ENCODE measurements around the gene KAZN.

DNA sequence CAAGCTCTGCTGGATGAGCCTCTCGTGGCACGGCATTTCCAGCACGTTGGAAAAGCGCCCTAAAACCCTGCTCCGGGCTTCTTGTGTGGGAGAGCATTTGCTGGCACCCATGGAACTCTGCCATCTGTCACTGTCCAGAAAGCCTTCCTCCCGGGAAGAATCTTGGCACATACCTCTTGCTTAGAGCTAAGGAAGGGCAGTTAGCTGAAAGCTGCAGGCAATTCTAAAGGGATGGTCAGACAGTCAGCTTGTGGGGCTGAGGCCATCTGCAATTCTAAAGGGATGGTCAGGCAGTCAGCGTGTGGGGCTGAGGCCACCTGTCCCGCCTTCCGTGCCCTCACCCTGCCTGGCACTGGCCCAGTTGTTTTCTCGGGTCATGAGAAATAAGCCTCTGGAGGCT is 416.0 kb downstream of the KAZN start:
- TF ChIP-seq, protein P1, sequence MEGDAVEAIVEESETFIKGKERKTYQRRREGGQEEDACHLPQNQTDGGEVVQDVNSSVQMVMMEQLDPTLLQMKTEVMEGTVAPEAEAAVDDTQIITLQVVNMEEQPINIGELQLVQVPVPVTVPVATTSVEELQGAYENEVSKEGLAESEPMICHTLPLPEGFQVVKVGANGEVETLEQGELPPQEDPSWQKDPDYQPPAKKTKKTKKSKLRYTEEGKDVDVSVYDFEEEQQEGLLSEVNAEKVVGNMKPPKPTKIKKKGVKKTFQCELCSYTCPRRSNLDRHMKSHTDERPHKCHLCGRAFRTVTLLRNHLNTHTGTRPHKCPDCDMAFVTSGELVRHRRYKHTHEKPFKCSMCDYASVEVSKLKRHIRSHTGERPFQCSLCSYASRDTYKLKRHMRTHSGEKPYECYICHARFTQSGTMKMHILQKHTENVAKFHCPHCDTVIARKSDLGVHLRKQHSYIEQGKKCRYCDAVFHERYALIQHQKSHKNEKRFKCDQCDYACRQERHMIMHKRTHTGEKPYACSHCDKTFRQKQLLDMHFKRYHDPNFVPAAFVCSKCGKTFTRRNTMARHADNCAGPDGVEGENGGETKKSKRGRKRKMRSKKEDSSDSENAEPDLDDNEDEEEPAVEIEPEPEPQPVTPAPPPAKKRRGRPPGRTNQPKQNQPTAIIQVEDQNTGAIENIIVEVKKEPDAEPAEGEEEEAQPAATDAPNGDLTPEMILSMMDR (conservative IDR thresholded peaks at IDR 0.05 in 1 of 2, IDR thresholded peaks at IDR 0.05 in 1 of 2; ENCODE audit: low read depth in 1 of 2, low read length in 2 of 2): no peak
- no peak for TF ChIP-seq EZH2 (IDR thresholded peaks at IDR 0.05; ENCODE audit: low read length, missing control alignments)

All from fibroblast of lung (primary cell).